Stimulated activated CD4-positive, alpha-beta T cell treated with anti-CD3 and anti-CD28 coated beads, Interleukin-4, amount 100 ng/mL, for 24 hours (primary cell): Measurements from ENCODE around the gene IGSF10.

Source experiments
- DNase-seq: peaks from one replicate; pipeline ENCODE4 v3.0.0-alpha.2; 2020

IGSF10 gene

DNA sequence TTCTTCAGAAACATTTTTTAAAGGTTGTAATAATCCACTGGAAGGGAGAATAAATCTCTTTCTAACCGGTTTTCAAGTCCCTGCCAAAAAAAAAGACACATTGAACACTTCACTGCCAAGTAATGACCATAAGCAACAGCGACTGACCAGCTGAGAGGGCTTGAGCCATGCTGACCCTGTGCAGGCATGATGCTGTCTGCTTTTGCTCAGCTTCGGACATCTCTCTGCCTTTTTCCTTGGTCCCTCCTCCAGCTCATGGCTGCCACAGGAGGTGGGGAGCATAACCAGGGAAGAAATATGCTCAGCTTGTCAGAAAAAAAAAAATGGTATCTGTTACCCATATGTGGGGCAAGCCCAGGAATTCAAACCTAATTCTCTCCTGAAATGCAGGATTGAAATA lies 1.5 kb downstream of the IGSF10 start:
- DNase-seq = no peak

DNA sequence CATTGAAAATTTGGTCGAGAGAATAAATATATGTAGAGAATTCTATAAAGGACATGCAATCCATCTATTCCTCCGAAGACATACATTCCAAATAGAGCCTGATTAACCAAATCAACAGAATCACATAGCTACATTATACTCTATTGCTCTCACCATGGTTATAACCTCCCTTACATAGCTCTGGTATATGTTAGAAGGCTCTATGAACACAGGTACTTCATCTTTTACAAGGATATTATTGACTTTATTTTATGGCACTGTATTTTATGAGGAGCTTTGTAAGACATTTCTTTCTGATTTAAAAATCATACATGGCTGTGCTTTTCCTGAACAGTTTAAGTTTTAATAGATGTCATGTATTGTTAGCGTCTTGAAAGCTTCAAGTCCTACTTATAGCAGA lies 4.8 kb downstream of the IGSF10 start:
- DNase-seq = no peak

DNA sequence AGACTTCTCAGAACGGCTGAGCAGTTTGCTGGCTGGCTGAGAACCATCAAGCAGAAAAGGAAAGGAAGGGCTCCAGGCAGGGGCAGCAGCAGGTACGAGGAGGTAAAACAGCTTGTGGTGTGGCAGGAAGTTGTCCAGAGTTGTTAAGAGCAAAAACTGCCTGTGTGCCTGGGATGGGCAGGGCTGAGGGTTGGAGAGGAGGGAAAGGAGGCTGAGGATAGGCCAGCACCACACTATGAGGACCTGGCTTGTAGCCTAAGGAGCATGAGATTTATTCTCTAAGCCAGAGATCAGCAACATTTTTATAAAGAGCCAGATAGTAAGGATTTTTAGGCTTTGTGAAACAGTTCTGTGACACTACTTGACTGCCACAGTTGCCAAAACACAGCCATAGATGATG lies 8.0 kb downstream of the IGSF10 start:
- no peak for DNase-seq

DNA sequence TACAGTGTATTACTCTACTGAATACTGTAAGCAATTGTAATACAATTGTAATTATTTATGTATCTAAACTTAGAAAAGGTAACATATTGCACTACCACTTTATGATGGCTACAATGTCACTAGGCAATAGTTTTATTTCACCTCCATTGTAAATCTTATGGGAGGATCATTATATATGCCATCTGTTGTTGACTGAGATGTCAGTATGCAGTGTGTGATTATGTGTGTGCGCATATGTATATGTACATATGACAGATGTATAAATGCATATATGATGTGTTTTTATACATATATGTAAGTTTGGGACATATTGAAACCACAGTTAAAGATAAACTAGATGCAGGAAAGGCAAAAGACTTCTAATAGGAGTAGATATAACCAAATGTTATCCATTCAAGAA lies 8.5 kb downstream of the IGSF10 start:
- no peak for DNase-seq

DNA sequence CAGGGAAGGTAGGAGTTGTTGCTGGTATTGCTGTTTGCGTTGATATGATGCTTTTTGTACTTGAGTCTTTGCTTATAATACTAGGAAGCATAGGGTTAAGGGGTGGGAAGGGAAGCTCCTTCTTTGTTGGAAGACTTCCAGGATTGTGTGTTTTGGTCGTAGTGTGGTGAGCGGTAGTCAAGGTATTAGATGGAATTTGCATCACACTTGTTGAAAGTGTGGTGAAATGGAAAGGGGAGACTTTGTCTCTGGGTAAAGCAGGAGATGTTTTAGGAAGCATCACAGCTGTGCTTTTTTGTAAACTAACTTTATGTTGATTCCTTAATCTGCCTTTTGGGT lies 14.9 kb downstream of the IGSF10 start:
- no peak for DNase-seq

DNA sequence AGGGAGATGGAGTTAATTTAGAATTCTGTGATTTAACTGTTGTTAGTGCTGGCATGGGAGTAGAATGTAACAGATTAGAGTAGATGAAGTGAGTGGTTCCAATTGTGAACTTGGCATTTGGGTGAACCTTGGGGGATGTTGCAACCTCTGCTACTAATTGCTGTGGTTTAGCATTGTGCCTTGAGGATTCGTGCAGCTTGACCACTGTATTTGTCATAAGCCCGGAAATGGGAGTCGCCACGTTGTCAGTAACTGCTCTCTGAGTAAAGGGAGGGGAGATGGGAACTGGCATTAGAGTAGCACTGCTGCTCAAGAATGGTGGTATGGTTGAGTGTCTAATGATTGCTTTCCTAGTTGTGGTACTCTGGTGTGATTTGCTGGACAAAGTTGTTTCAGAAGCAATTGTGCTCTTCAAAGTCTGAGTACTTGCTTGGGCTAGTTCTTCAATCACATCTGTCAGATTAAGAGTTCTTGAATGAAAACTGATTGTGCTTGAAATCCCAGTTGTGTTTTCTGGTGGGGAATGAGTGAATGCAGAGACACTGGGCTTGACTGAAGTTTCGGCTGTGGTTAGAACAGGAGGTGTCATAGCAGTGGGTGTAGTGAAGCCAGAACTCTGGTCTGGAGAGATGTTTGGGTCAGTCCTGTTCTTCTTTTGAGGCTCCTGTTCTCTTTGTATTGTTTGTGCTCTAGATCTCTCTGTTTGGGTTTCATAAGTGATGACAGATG lies 15.4 kb downstream of the IGSF10 start:
- no peak for DNase-seq

DNA sequence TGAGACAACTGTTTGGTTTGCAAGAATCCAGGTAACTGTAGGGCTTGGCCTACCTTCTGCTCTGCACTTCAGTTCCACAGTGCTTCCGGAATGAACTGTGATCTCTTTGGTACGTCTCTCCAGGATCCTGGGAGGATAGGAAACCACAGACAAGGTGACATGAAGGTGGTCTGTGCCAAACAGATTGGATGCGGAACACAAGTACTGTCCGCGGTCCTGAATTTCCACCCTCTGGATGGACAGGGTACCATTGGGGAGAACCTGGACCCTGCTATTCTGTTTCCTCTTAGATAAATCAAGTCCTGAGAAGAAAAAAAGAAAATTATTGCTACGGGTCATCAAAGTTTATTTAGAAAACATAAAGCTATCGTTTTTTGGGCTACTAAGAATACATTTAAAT lies 17.3 kb downstream of the IGSF10 start:
- DNase-seq = no peak

DNA sequence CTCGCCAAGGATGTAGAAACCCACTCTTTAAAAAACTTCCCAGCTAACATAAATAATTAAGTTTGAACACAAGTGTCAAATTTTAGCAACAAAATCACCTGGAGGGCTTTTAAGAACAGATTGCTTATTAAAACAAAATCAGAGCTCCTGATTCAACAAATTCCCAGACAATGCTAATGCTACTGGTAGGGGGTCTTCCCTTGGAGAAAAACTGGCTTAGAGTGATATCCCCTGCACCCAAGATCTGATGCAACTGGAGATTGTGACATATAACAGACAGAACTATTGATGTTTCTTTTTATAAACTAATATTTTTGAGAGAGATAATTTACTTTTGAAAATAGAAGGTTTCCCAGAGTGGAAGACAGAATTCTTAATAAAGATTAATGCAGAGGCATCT lies 19.9 kb downstream of the IGSF10 start:
- no peak for DNase-seq

DNA sequence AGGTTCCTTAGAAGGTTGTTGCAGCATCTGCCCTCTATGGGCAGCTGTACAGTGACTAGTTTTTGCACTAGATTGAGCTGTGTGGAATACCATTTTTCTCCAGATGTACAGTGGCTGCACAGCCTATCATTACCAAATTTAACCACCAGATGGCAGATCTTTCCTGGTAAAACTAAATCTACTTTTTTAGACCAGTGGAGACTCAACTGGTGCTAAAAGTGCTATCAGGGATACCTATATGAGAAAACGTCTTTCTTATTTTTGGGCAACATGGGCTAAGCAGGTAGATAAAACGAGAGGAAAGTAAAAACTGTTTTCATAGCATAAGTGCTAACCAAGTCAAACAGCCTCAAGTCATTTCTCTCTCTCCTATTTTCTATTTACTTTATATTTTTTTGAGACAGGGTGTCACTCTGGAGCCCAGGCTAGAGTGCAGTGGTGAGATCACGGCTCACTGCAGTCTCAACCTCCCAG lies 21.2 kb downstream of the IGSF10 start:
- no peak for DNase-seq

DNA sequence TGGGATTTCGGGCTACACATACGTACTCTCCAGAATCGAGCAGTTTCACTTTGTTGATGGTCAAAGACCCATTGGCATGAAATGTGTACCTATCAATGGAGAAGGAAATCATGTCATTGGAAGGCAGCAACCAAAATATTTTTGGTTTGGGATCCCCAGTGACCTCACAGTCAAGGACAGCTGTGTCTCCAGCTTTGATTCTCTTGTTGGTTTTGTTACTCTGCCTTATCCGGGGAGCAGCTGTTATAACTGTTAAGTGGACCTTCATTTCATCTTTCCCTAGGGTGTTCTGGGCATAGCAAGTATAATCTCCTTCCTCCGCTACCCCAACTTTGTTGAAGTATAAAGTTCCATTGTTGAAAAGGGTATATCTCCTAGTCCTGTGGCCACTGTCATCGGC lies 23.0 kb downstream of the IGSF10 start:
- no peak for DNase-seq

DNA sequence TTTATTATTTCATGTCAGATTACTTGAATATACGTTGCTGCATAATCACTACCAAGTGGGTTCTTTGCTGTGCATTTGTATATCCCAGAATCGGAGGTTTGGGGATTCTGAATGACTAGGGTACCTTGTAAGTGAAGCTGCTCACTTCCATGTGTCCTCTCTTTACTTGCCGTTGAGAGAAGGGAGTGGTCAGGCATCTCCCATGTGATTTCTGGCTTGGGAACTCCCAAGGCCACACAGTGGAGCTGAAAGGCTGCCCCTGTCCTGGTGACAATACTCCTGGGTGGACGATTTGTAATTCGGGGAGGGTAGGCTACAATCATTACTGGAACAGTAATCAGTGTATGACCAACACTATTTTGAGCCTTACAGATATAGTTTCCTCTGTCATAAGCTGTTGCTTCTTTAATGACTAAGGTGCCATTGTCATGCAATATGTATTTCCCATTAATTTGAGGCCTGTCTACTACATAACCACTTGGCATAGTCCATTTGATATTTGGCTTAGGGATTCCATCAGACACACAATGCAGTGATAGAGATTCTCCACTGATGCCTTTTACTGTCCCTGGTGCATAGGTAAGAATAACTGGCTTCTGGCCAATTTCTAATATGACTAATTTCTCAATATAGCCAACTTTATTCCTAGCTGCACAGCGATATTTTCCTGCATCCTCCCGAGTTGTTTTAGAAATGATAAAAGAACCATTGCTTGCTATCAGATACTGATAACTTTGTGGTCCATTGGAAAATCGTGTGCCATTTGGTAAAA lies 24.0 kb downstream of the IGSF10 start:
- DNase-seq = no peak

DNA sequence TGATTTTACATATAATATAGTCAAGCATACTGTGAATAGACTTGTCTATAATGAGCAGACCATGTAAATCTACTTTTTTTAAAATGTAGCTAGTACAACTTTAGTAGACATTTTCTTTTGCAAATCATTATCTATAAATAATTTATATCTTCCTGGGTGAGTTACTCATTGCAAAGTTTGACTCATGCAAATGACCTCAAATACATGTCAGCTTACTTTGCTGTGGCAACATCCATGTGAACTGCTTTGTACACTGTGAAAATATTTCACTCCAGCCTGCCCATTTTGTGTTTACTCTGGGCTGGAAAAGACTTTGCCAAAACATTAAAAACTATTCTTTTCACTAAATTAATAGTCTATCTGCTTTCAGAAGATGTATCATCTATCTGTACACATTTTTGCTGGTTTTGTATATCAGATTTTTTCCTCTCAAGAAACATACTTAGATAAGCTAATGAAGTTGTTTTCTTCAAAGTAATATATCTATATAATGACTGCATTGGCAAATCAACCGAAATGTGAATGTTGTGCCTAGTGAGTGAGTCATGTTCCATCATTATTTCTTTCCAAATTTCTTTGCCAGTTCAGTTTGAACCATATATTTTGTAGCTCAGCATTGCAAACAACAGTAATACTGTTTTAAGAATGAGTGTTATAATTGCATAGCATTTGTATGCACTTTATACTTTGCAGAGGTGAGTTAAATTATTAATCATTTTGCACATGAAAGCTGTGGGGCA lies 26.5 kb downstream of the IGSF10 start:
- no peak for DNase-seq

DNA sequence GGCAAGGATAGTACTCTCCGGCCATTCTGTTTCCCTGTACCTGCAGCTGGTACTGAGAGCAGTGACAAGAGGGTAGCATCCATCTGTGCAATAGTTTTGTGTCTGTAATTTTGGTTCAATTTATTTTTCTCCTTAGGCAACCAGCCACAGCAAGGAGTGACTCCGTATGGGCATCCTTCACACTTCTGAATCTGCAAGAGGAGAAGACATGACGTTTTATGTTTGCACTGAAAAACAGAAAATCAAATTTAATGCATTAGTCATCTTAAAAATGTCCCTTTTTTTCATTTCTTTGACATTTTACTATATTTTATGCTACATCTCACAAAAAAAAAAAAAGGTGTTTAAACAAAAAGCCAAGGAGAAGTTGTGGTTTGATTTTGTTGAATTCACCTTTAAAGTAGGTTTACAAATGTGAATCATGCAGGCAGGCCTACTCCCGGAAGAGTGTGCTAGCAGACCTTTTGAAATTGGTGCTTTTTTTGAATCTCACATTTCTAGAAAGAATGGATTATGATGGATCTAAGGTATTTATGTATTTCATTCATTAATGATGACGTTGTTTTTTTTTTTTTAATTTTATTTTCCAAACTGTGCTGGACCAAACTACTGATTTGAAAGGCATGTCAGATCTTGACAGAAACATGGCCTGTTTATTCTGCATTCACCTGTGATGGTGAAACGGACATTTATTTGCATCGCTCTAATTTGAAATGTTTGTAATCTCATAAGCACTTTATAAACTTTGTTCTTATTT lies 28.1 kb downstream of the IGSF10 start:
- DNase-seq = no peak

DNA sequence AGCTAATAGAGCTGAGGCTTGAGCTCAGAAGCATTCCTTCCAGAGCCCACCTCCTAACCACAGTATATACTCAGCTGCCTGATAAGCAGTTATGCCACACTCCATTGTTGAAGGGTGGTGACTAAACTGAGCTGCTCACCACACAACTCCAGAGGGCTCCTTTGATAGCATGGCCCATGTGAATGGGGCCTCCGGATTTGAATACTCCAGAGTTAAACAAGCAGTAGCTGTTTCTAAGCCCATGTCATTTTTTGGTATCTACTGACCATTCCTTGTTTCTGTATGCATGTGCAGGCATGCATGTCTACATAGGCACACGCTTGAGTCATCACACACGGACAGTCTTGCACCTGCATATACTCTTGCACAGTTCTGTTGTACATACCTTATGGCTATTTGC lies 28.9 kb downstream of the IGSF10 start:
- no peak for DNase-seq

DNA sequence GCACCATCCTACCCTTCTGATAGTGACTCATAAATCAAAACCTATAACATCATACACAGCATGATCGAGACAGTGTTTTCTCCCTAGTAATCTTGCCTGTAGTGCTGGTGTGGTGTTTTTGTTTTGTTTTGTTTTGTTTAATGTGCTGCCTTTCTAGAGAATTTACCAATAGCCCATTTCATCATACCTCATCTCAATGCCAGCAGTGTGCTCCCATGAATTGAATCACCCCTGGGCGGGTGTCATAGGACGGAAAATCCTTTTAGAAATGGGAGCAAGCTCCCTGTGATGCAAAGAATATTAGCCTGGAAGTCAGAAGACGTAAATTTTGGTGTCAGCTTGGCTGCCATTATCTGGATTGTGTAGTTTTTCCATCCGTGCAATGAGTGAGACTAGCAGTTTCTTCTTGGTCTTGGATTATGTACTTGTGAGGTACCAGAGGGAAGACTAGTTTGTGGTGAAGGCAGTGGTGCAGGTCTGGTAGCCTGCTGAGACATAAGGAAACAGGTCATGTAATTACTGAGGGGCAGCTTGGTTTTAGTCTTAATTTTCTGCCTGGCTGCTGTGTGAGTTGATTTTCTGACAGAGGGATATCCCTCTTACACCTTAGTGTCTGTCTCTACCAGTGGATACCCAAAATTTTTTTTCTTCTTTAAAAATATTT lies 29.9 kb downstream of the IGSF10 start:
- DNase-seq = no peak

DNA sequence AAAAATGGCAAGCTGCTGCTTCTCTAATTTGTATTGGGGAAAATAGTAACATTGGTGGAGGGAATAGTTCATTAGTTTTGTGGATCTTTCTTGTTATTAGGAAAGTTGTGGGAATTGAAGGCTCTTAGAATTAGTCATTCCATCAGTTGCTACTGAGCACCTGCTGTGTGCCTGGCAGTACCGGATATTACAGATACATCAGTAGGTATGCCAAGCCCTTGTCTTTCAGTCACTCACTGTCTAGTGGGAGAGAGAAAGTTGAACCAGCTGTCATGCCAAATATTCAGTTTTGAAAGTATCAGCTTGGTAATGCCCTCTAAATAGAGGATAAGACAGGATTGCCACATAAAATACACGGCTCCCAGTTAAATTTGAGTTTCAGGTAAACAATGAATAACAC lies 32.5 kb downstream of the IGSF10 start:
- no peak for DNase-seq

DNA sequence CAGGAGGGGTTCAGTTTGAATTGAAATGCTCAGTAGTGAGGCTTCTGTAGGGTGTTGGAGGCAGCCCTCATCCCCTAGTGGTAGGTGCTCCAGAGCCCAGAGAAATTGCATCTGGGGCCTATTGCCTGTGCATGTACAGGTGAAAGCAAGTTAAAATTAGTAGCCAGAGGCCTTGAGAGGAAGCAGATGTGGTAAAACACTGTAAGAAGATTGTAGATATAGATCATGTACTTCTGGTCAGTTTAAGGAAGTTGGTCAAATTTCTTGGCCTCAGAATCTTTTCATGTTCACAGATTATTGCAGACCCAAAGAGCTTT lies 34.6 kb downstream of the IGSF10 start:
- no peak for DNase-seq

DNA sequence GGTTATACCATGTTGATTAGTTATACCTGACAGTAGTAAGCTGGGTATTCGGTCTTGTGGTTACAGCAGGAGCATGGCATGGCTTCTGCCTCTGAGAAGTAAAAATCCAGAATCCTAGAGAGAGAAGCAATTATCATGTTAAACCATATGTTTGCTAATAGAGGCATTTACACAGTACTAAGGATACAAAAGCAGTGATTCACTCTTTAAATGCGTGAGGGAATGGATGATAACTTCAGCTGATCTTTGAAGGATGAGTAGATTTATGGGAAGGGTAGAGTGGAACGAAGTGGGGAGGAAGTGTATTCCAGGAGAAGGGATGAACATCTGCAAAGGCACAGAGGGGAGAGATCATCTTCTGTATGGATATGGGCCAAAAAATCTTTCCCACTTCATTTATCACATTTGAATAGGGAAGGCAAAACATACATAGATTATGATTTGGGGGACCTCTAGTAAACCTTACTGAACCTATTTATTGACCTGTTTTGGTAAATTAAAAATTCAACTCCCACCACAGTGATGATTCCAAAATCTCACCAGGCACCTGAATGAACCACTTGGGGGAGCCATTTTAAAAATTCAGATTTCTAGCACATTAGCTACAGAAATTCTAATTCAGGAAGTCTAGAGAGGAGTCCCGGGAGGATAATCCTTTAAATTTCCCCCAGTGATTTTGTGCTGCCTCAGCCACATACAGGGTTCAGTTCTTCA lies 35.1 kb downstream of the IGSF10 start:
- no peak for DNase-seq

DNA sequence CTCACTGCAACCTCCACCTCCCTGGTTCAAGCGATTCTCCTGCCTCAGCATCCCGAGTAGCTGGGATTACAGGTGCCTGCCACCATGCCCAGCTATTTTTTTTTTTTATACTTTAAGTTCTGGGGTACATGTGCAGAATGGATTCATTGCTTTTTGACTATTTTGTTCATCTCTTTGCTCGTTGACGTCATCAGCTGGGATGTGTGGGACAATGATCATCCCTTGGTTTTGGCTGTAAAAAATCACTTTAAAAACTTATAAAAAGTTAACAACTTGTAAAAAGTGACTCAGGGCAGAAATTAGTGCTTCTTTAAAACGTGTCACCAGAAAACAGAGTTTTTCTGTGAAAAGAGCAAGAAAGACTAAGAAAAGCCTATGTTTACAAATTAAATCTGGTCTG lies 37.8 kb downstream of the IGSF10 start:
- DNase-seq = no peak

DNA sequence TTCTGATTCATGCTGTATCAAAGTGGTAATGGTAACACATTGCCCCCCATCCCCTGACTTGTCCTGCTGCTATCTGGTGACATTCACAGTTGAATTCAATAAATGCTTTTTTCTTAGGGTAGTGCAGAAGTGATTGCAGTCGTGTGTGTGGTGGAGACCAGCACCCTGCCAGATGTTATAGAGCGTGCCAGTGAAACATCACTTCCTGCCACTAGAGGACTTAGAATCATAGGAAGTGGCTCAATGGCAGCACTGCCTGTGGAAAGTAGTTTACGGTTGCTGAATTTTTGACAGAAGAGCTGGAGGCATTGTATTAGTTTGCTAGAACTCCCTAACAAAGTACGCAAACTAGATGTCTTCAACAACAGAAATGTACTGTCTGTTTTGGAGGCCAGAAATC lies 38.9 kb downstream of the IGSF10 start:
- no peak for DNase-seq

DNA sequence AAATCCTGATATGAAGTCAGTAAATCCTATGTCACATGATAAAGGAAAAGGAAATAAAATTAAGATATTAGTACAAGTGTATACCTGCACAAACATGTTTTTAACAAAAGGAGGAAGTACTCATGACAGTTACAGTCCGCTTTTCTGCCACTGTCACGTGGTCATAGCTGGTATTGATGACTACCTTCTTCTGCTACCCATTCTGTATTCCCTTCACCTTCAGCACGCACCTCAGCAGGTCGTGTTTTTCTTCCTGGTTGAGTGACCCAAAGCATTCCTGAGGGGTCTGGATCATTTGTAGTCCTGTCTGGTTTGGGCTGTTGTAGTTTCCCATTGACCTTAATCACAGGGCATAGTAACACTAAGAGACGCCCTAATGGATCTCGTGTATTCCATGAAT lies 41.1 kb downstream of the IGSF10 start:
- DNase-seq = no peak

DNA sequence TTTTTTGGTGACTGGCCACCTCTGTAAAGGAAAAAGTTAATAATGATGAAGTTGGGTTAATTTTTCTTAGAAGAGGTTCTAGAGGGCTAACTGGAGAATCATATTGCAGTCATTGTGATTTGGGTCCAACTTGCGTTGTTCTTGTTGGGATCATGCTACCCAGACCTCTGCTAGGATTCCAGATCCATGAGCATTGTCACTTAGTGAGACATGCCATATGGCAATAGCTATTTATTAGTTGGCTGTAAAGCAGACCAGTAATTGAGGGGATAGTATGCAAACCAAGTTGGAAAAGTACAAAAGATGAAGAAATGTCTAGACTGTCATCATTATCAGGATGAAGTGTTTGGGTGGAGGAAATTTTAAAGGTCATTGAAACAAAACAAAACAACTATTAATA lies 45.6 kb downstream of the IGSF10 start:
- DNase-seq = no peak
